Measurements from ENCODE around the gene PEPD.

The PEPD gene

GRCh38 chr19:33389421-33390100 lies 132.0 kb downstream of the PEPD start:
- no peak overlapping the region for H3K4me3 Mint-ChIP-seq
- ATAC-seq: peak; percentile 5
- H3K27me3 Mint-ChIP-seq: no peaks in the 10 kb centered on the region
- peaks cover 10% of the 10 kb centered on the region for H3K36me3 Mint-ChIP-seq
- no peaks in the 10 kb centered on the region for H3K9me3 Mint-ChIP-seq
- H3K4me1 Mint-ChIP-seq: no peaks in the 10 kb centered on the region
- no peak overlapping the region for H3K27ac Mint-ChIP-seq

- peaks cover 4% of the 10 kb centered on the region for H3K4me1 Mint-ChIP-seq
- peaks cover 14% of the 10 kb centered on the region for H3K36me3 Mint-ChIP-seq
Observed at GRCh38 chr19:33388725-33389420, 132.7 kb downstream of the PEPD start.

GRCh38 chr19:33388231-33388724 lies 133.3 kb downstream of the PEPD start:
- H3K4me3 Mint-ChIP-seq: no peak overlapping the region
- peaks cover 8% of the 10 kb centered on the region for H3K4me1 Mint-ChIP-seq
- no peak overlapping the region for H3K27ac Mint-ChIP-seq
- H3K36me3 Mint-ChIP-seq: peaks cover 17% of the 10 kb centered on the region
- no peak for ATAC-seq
- H3K9me3 Mint-ChIP-seq: no peaks in the 10 kb centered on the region
- no peaks in the 10 kb centered on the region for H3K27me3 Mint-ChIP-seq

More at GRCh38 chr19:33388725-33389420, 132.7 kb downstream of the PEPD start:
- H3K27ac Mint-ChIP-seq: no peak overlapping the region
- no peak for ATAC-seq
- no peaks in the 10 kb centered on the region for H3K27me3 Mint-ChIP-seq
- H3K4me3 Mint-ChIP-seq: no peak overlapping the region
- H3K9me3 Mint-ChIP-seq: no peaks in the 10 kb centered on the region

GRCh38 chr19:33387351-33388230 lies 134.0 kb downstream of the PEPD start:
- H3K9me3 Mint-ChIP-seq: no peaks in the 10 kb centered on the region
- no peak overlapping the region for H3K27ac Mint-ChIP-seq
- peaks cover 17% of the 10 kb centered on the region for H3K36me3 Mint-ChIP-seq
- peaks cover 13% of the 10 kb centered on the region for H3K4me1 Mint-ChIP-seq
- H3K27me3 Mint-ChIP-seq: no peaks in the 10 kb centered on the region
- no peak for ATAC-seq
- H3K4me3 Mint-ChIP-seq: no peak overlapping the region

GRCh38 chr19:33386361-33386858 lies 135.2 kb downstream of the PEPD start:
- peaks cover 17% of the 10 kb centered on the region for H3K36me3 Mint-ChIP-seq
- peaks cover 21% of the 10 kb centered on the region for H3K4me1 Mint-ChIP-seq
- no peak overlapping the region for H3K27ac Mint-ChIP-seq
- no peaks in the 10 kb centered on the region for H3K9me3 Mint-ChIP-seq
- ATAC-seq: no peak
- H3K27me3 Mint-ChIP-seq: no peaks in the 10 kb centered on the region
- no peak overlapping the region for H3K4me3 Mint-ChIP-seq

- Mint-ChIP-seq H3K4me3 (no peak overlapping the region), H3K27me3 (no peaks in the 10 kb centered on the region), H3K4me1 (peaks cover 26% of the 10 kb centered on the region), H3K9me3 (no peaks in the 10 kb centered on the region), H3K27ac (no peak overlapping the region), H3K36me3 (peaks cover 21% of the 10 kb centered on the region)
- ATAC-seq: no peak
Observed at GRCh38 chr19:33385956-33386355, 135.6 kb downstream of the PEPD start.

- Mint-ChIP-seq H3K27ac (no peak overlapping the region), H3K36me3 (peaks cover 24% of the 10 kb centered on the region), H3K4me1 (peaks cover 29% of the 10 kb centered on the region), H3K27me3 (no peaks in the 10 kb centered on the region), H3K9me3 (no peaks in the 10 kb centered on the region), H3K4me3 (no peak overlapping the region)
- no peak for ATAC-seq
Observed at GRCh38 chr19:33384983-33385382, 136.6 kb downstream of the PEPD start.

- H3K27me3 Mint-ChIP-seq: no peaks in the 10 kb centered on the region
- no peak for ATAC-seq
- peaks cover 31% of the 10 kb centered on the region for H3K36me3 Mint-ChIP-seq
- peaks cover 35% of the 10 kb centered on the region for H3K4me1 Mint-ChIP-seq
- no peaks in the 10 kb centered on the region for H3K9me3 Mint-ChIP-seq
- H3K27ac Mint-ChIP-seq: peak overlapping the region; percentile 40
- H3K4me3 Mint-ChIP-seq: no peak overlapping the region
Observed at GRCh38 chr19:33383720-33384292, 137.8 kb downstream of the PEPD start.

- no peaks in the 10 kb centered on the region for H3K27me3 Mint-ChIP-seq
- no peak overlapping the region for H3K27ac Mint-ChIP-seq
- peaks cover 43% of the 10 kb centered on the region for H3K4me1 Mint-ChIP-seq
- H3K36me3 Mint-ChIP-seq: peaks cover 34% of the 10 kb centered on the region
- H3K9me3 Mint-ChIP-seq: no peaks in the 10 kb centered on the region
- ATAC-seq: no peak
- no peak overlapping the region for H3K4me3 Mint-ChIP-seq
Observed at GRCh38 chr19:33382982-33383381, 138.6 kb downstream of the PEPD start.

GRCh38 chr19:33382006-33382405 lies 139.6 kb downstream of the PEPD start:
- Mint-ChIP-seq H3K9me3 (no peaks in the 10 kb centered on the region), H3K4me3 (no peak overlapping the region), H3K27me3 (no peaks in the 10 kb centered on the region), H3K36me3 (peaks cover 29% of the 10 kb centered on the region), H3K27ac (no peak overlapping the region), H3K4me1 (peaks cover 51% of the 10 kb centered on the region)
- ATAC-seq: no peak

GRCh38 chr19:33381101-33381500 lies 140.5 kb downstream of the PEPD start:
- no peaks in the 10 kb centered on the region for H3K27me3 Mint-ChIP-seq
- H3K9me3 Mint-ChIP-seq: no peaks in the 10 kb centered on the region
- no peak overlapping the region for H3K27ac Mint-ChIP-seq
- no peak for ATAC-seq
- no peak overlapping the region for H3K4me3 Mint-ChIP-seq
- H3K4me1 Mint-ChIP-seq: peaks cover 60% of the 10 kb centered on the region
- H3K36me3 Mint-ChIP-seq: peaks cover 24% of the 10 kb centered on the region

GRCh38 chr19:33379151-33379829 lies 142.3 kb downstream of the PEPD start:
- peaks cover 78% of the 10 kb centered on the region for H3K4me1 Mint-ChIP-seq
- no peaks in the 10 kb centered on the region for H3K27me3 Mint-ChIP-seq
- H3K36me3 Mint-ChIP-seq: peaks cover 33% of the 10 kb centered on the region
- H3K27ac Mint-ChIP-seq: no peak overlapping the region
- H3K9me3 Mint-ChIP-seq: no peaks in the 10 kb centered on the region
- no peak for ATAC-seq
- H3K4me3 Mint-ChIP-seq: no peak overlapping the region

- H3K4me3 Mint-ChIP-seq: no peak overlapping the region
- H3K9me3 Mint-ChIP-seq: no peaks in the 10 kb centered on the region
- H3K36me3 Mint-ChIP-seq: peaks cover 28% of the 10 kb centered on the region
- peaks cover 68% of the 10 kb centered on the region for H3K4me1 Mint-ChIP-seq
- ATAC-seq: no peak
- no peak overlapping the region for H3K27ac Mint-ChIP-seq
- no peaks in the 10 kb centered on the region for H3K27me3 Mint-ChIP-seq
Observed at GRCh38 chr19:33377586-33378475, 143.8 kb downstream of the PEPD start.

Measured in stimulated activated memory B cell treated with anti-CD40 and anti-IgM and Interleukin-4, amounts not matched to agents 10 μg/mL and 1 μg/mL and 100 μg/mL, for 72 hours (primary cell).